GM18526 (cell line): ENCODE measurements around the gene DNAJC6.

Experiments used
- POLR2A ChIP-seq: IDR thresholded peaks from 3 replicates; pipeline ENCODE4 v1.6.1; 2011; ENCODE audit not compliant: insufficient read length; ENCODE audit errors: extremely low read depth

DNAJC6 gene

DNA sequence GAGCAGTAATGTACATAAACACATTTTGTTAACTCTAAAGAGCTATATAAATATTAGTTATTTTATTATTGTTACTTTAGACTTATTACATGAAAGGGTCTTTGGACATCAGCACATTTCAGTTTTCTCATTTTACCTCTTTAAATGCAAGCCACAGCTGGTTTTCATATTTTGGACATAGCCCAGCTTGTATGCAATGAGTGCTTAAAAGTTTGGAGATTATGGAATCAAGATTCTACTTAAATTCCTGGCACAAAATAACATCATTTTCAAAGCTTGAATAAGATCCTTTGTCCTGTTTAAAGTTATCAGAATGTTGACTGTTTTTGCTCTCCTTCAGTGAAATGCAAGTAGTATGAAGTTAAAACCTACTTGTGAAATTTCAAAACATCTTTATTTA lies 95.6 kb downstream of the DNAJC6 start:
- no peak for TF ChIP-seq POLR2A

DNA sequence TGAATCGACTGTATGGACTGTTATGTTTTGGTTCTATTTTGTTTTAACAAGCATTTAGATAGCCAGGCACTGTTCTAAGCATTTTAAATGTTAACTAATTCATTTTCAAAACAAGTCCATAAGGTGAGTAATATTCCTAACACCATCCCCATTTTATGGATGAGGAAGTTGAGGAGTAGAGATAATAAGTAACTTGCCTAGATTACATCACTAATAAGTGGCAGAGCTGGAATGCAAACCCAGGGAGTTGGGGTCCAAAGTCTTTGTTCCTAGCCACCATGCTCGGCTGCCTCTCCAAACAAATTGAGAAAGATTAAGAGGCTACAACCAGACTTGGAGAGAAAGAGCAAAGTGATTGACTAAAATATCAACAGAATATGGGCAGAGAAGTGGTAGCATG lies 98.5 kb downstream of the DNAJC6 start:
- TF ChIP-seq POLR2A = no peak

DNA sequence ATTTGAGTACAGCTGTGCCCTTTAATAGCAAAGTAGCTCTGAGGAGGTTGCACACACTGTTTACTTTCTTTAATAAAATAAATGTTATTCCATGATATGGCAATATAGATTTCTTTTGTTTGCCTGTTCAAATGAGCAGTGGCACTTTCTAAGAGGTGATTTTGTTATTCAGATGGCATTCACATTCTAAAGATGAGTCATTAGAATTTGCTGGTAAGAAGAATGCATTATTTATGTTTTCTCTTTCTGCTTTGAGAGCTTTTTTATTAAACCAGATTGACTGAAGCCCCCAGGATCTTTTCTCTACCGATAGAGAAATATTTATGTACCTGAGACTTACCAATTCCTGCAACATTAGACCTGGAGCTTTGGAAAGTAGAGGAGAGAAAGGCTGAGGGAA lies 100.0 kb downstream of the DNAJC6 start:
- no peak for TF ChIP-seq POLR2A

DNA sequence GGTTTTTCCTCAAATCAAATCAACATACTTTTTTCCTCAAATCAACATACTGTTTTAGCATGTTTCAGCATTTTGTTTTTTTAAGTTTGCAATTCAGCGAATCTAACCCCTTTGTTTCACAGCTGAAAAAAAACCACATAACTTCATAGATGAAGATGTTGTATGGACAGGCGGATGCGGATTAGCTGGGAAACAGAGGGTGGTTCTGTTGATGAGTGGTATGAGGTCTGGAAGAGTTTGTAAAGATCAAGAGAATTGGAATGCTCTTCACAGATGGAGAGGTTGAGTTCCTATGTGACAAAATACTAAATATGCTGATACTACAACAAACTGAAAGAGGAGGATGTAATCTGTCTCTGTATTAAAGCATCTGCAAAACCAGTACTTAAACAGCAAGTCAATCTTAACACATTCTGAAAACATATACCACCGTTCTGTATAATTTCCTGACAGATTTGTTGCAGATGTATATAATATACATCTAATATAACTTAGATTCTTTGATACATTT lies 100.5 kb downstream of the DNAJC6 start:
- no peak for TF ChIP-seq POLR2A

DNA sequence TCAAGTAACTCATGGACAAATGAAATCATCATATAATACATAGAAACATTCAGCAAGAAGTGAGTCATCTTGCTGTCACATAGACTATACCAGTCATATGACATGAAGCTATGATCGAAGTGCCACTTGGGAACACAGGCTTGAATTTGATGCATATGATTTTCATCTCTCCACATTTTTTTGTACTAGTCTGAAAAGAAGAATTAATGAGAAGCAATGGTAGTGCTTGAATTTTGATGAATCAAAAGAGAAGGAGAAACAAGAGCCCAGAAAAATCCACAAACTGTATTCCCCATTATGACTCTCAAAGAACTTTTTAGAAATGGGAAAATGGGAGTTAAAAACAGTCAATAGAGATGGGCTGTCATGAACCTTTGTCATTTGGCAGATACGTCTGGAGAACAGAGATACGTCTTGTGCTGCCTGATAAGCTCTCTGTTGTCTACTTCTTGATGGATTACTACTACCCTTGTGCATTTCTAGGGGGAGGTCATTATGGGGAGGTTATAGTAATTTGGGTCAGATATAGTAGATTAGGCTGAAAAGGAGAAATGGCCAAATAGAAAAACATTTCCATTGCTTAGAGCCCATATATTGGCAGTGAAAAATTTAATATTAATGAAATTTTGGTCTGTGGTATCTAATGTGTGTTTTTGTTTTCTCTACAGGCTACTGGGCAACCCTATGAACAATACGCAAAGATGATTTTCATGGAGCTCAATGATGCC lies 103.1 kb downstream of the DNAJC6 start:
- no peak for TF ChIP-seq POLR2A

DNA sequence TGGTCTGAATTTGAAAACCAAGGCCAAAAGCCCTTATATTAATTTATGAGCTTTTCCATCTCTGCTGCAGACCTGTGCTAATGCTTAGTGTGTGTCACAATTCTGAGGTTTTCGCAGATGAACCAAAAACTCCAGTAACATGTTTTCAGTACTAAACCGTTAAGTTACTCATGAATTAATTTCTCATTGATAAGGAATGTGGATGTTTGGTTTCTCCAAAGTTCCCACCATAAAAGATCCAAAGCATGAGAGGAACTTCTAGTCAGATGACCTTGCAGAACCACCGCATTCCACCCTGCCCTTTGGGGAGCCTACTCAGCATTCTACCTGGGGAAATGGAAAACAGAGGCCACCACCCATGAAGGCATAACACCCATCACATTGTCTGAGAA lies 103.6 kb downstream of the DNAJC6 start:
- TF ChIP-seq POLR2A = no peak

DNA sequence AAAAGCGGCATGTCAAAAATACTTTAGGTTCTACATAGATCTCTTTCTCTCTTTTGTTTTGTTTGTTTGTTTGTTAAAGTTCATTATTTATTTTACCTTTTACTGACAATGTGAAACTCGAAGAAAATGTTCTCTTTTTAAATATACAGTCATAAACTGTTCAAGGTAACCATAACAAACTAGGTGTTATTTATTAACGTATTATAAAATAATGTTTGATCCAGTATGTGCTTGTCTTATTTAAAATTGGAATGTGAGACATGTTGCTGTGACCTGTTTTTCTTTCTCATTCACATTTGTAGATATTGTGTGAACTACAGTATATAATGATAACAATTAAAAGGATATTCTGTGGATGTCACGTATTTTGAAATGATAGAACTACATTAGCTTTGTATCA lies 105.2 kb downstream of the DNAJC6 start:
- no peak for TF ChIP-seq POLR2A

DNA sequence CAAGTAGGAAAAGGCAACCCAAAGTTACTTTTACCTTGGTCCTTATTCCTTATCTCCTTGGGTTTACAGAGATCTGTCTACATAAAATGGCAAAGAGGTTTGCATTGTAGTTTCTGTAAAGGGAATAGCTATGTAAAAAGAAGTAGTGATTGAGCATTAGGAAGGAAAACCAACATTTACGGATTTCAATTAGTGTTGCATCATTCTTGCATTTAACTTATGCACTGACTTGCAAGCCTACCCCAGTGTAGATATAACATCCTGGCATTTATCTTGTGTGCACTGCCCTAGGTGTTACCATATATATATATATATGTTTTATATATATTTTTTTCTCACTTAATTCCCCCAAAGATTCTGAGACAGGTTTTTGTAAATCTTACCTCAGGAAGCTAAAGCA lies 107.4 kb downstream of the DNAJC6 start:
- TF ChIP-seq POLR2A = no peak

DNA sequence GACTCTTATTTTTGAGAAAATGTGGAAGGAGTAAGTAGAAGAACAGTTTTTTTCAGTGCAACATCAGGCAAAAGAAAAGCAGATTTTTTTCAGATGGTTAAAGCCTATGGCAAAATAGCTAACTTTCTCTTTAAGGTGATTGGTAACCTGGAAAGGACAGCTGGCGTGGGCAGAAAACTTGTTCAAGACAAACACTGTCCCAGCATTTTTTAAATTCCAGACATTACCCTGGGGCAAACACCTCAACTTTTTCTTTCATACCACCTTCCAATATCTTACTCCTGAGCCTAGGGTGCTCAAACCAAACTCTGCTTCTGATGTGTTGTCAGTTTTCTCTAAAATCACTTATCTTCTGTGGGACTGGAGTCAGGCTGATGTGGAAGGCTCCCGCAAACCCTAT lies 108.4 kb downstream of the DNAJC6 start:
- TF ChIP-seq POLR2A = no peak

DNA sequence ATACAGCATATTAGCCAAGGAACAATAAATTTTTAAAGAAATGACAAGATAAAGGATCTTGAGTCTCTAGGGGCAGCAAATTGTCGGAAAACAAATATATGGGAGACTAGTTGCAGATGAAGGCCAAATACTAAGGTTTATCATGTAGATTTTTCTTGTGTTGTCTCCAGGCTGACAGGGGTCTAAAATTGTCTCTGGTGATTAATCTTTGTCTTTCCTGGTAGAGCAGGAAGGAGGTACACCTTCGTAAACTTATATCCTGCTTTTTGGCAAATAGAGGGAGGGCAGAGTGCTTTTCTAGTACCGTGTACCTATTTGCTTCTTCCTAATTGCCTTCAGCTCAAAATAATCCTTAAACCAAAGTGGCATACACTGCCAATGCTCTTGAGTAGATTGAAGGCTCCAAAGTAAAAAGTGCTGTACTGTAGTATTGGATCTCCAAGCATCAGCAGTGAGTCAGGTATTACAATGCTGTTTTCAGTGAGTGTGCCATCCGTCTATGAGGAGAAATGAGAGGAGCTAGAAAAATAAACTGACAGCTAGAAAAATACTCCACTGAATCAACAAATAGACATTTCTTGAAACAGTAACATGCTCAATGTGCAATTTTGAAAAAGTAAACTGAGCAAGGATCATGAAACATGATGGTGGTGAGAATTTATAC lies 109.3 kb downstream of the DNAJC6 start:
- no peak for TF ChIP-seq POLR2A

DNA sequence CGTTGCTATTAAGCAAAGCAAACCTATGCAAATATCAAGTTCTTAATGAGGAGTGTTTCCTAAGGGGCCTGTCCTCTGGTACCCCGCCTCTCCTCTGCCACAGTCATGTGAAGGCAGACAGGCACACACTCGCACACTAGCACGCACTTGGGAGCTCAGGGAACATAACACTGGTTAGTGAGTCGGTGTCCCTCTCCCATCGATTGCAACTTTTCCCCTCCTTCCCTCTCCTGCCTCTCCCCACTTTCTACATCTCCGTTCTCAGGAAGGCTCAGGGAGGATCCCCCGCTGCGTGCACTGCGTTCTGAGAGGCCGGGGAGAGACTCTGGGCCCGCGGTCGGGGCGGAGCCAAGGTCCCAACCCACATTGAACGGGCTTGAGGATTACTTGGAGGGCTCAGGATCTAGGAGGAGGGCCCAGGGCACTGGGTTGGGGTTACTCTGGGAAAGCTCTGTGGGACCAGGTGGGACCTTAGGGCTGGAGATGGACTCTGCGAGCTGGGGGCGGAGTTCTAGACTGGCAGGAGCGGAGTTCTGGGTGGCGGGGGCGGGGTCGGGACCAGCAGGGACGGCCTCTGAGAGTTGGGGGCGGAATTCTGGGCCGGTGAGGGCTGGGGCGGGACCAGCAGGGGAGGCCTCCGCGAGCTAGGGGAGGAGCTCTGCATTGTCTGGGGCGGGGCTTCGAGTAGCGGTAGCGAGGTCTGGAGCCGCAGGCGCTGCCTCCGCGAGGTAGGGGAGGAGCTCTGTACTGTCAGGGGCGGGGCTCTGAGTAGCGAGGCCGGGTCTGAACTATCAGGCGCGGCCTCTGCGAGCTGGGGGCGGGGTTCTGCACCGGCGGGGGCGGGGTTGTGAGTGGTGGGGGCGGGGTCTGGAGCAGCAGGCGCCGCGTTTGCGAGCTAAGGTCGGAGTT lies 110.6 kb downstream of the DNAJC6 start:
- no peak for TF ChIP-seq POLR2A

DNA sequence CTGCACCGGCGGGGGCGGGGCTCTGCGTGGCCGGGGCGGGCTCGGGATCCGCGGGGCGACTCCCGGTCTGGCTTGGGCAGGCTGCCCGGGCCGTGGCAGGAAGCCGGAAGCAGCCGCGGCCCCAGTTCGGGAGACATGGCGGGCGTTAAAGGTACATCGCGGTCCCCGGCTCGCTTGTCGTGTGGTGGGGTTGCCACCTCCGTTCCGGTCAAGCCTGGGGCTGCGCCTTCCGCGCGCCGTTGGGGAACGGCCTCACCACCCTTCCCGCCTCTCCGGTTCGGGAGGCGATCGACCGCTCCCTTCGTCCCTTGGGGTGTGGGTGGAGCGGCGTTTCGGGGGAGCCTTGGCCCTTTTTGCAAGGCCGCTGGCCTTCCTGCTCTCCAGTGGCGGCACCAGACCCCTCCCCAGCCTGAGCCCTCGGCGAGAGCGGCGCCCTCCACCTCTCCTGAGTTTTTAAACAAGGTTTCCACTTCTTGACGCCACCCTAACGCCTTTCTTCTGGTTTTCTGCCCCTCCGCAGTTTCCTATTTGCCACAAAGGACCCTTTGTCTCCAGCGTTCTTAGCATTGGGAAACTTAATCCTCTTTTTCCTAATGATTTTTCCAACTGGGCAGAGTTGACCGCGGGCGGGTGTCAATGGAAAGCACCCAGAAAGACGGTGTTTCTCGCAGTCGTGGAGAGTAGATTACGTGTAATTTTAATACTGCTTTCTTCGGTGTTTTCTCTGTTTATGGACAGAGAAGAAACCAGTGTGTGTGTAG lies 111.4 kb downstream of the DNAJC6 start, which contains the start of the genes LEPR and LEPROT:
Gene LEPR (plus strand): TSS at position 79 of the 761 bp plus-strand sequence. CDS start 144,898 bp downstream, outside the sequence.
Gene LEPROT (plus strand): TSS at position 79 of the 761 bp plus-strand sequence. CDS start 57 bp downstream, at position 136.
- peak; percentile 72 for TF ChIP-seq POLR2A

DNA sequence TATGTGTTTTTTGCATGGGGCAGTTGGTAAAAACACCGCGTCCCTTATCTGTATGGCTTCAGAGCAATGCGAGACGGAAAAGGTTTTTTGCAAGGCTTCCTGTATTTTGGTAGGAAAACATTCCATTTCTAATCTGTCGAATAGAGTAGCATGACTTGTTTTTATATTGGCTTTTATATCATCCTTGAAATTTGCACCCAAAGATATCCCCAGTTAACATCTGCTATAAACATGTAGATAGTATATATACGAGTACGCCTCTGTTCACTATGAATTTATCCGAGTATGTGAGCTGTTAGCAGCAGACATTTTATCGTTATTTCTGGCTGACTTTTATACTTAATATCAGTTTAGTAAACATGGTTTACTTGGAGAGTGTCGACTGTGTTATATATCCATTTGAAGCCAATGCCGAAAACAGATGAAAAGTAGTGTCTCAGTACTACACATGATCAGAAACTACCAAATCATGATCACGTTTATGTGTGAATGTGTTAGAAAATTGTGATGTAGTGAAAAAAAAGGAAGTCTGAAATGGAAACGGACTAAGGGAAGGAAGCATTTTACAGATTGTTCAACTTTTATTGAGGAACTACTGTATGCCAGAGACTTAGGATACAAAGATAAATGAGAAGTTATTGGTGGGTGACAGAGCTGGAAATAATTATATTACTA lies 112.1 kb downstream of the DNAJC6 start:
- no peak for TF ChIP-seq POLR2A
